Stimulated activated naive CD8-positive, alpha-beta T cell treated with anti-CD3 and anti-CD28 coated beads, Interleukin-15, amount 100 ng/mL, for 72 hours (primary cell): ENCODE data around the gene CAVIN4.
A peak's percentile ranks its signal among the peaks of the same experiment; 100 is the strongest.

ENCODE experiments used
- ATAC-seq: fragments of 150-1000 bp; cut with Tn5 transposase; 2 replicates; pipeline ENCODE4 v1.10.0; 2021; ENCODE audit warnings: mild to moderate bottlenecking, moderate library complexity
- DNase-seq, 2 donors: peaks; one replicate each; pipeline ENCODE4 v3.0.0; 2021 to 2022
- H3K27ac Mint-ChIP-seq, 2 donors: one replicate each; pipeline ENCODE4 v1.8.0; 2022; ENCODE audit warnings: mild to moderate bottlenecking in 2 of 2, mixed read lengths in 2 of 2, moderate library complexity in 2 of 2
- H3K27me3 Mint-ChIP-seq: one replicate; pipeline ENCODE4 v1.8.0; 2022; ENCODE audit warnings: mixed read lengths
- H3K4me1 Mint-ChIP-seq: one replicate; pipeline ENCODE4 v1.8.0; 2022; ENCODE audit warnings: mild to moderate bottlenecking, mixed read lengths
- H3K4me3 Mint-ChIP-seq, 2 donors: one replicate each; pipeline ENCODE4 v1.8.0; 2022; ENCODE audit warnings: mild to moderate bottlenecking in 2 of 2, mixed read lengths in 2 of 2, moderate library complexity in 1 of 2
- H3K9me3 Mint-ChIP-seq, 2 donors: one replicate each; pipeline ENCODE4 v1.8.0; 2022; ENCODE audit warnings: mixed read lengths in 2 of 2

Gene CAVIN4

GRCh38 chr9:100577776-100578448, at the start of gene CAVIN4:
TSS of gene CAVIN4 (plus strand) at chr9:100578079. CDS start at chr9:100578144, 65 bp downstream.
- ATAC-seq = no peak
- no peak for DNase-seq
- Mint-ChIP-seq H3K4me1 (no peaks in the 10 kb centered on the region), H3K4me3 (no peak within 1 kb of the TSS), H3K27me3 (peaks cover 6% of the 10 kb centered on the region), H3K9me3 (no peaks in the 10 kb centered on the region), H3K27ac (no peak within 1 kb of the TSS)

- ATAC-seq (no peak), DNase-seq (no peak)
- Mint-ChIP-seq H3K9me3 (no peaks in the 10 kb centered on the region), H3K4me1 (no peaks in the 10 kb centered on the region), H3K27me3 (no peaks in the 10 kb centered on the region), H3K4me3 (no peak overlapping the region), H3K27ac (no peak overlapping the region)
Measured at GRCh38 chr9:100534401-100534800, 43.5 kb upstream of the CAVIN4 start.

- Mint-ChIP-seq H3K27ac (no peak overlapping the region), H3K4me3 (no peak overlapping the region), H3K27me3 (no peaks in the 10 kb centered on the region), H3K4me1 (no peaks in the 10 kb centered on the region), H3K9me3 (peaks cover 5 to 14% of the 10 kb centered on the region in 2 donors)
- ATAC-seq (no peak), DNase-seq (no peak)
Measured at GRCh38 chr9:100540327-100540726, 37.6 kb upstream of the CAVIN4 start.

GRCh38 chr9:100549048-100549447, 28.8 kb upstream of the CAVIN4 start:
- Mint-ChIP-seq H3K4me1 (no peaks in the 10 kb centered on the region), H3K27ac (no peak overlapping the region), H3K27me3 (no peaks in the 10 kb centered on the region), H3K4me3 (no peak overlapping the region), H3K9me3 (peaks cover 3 to 23% of the 10 kb centered on the region in 2 donors)
- no peak for DNase-seq
- ATAC-seq = no peak

GRCh38 chr9:100554935-100555401, 22.9 kb upstream of the CAVIN4 start:
- Mint-ChIP-seq H3K27ac (peak overlapping the region in 1 of 2 donors; percentile 48), H3K4me3 (no peak overlapping the region), H3K27me3 (no peaks in the 10 kb centered on the region), H3K4me1 (no peaks in the 10 kb centered on the region), H3K9me3 (no peaks in the 10 kb centered on the region)
- DNase-seq = no peak
- ATAC-seq = no peak

- H3K4me1 Mint-ChIP-seq = no peaks in the 10 kb centered on the region
- DNase-seq (no peak), ATAC-seq (no peak)
- H3K27me3 Mint-ChIP-seq = no peaks in the 10 kb centered on the region
- peak overlapping the region in 1 of 2 donors; percentile 48 for H3K27ac Mint-ChIP-seq
- H3K9me3 Mint-ChIP-seq = no peaks in the 10 kb centered on the region
- H3K4me3 Mint-ChIP-seq = no peak overlapping the region
Measured at GRCh38 chr9:100555471-100555870, 22.4 kb upstream of the CAVIN4 start.

GRCh38 chr9:100557053-100557452, 20.8 kb upstream of the CAVIN4 start:
- no peak for DNase-seq
- Mint-ChIP-seq H3K4me1 (no peaks in the 10 kb centered on the region), H3K4me3 (no peak overlapping the region), H3K27me3 (no peaks in the 10 kb centered on the region), H3K9me3 (no peaks in the 10 kb centered on the region), H3K27ac (no peak overlapping the region)
- ATAC-seq = no peak

GRCh38 chr9:100561256-100561655, 16.6 kb upstream of the CAVIN4 start:
- no peak for ATAC-seq
- Mint-ChIP-seq H3K4me3 (no peak overlapping the region), H3K4me1 (no peaks in the 10 kb centered on the region), H3K27ac (no peak overlapping the region), H3K27me3 (no peaks in the 10 kb centered on the region), H3K9me3 (no peaks in the 10 kb centered on the region)
- no peak for DNase-seq

GRCh38 chr9:100567856-100568255, 10.0 kb upstream of the CAVIN4 start:
- H3K9me3 Mint-ChIP-seq = no peaks in the 10 kb centered on the region
- no peak for ATAC-seq
- no peak for DNase-seq
- no peaks in the 10 kb centered on the region for H3K4me1 Mint-ChIP-seq
- no peaks in the 10 kb centered on the region for H3K27me3 Mint-ChIP-seq
- no peak overlapping the region for H3K4me3 Mint-ChIP-seq
- H3K27ac Mint-ChIP-seq = peak overlapping the region in 1 of 2 donors; percentile 47

- no peaks in the 10 kb centered on the region for H3K9me3 Mint-ChIP-seq
- no peak overlapping the region for H3K27ac Mint-ChIP-seq
- no peaks in the 10 kb centered on the region for H3K4me1 Mint-ChIP-seq
- no peak overlapping the region for H3K4me3 Mint-ChIP-seq
- H3K27me3 Mint-ChIP-seq = no peaks in the 10 kb centered on the region
- no peak for DNase-seq
- no peak for ATAC-seq
Measured at GRCh38 chr9:100573655-100574260, 4.1 kb upstream of the CAVIN4 start.

- DNase-seq = no peak
- no peak for ATAC-seq
- Mint-ChIP-seq H3K27me3 (no peaks in the 10 kb centered on the region), H3K4me3 (no peak overlapping the region), H3K27ac (no peak overlapping the region), H3K9me3 (no peaks in the 10 kb centered on the region), H3K4me1 (no peaks in the 10 kb centered on the region)
Measured at GRCh38 chr9:100575006-100575405, 2.9 kb upstream of the CAVIN4 start.

- Mint-ChIP-seq H3K27me3 (no peaks in the 10 kb centered on the region), H3K9me3 (no peaks in the 10 kb centered on the region), H3K4me1 (no peaks in the 10 kb centered on the region), H3K4me3 (no peak overlapping the region), H3K27ac (no peak overlapping the region)
- no peak for ATAC-seq
- DNase-seq = no peak
Measured at GRCh38 chr9:100575765-100576386, 2.0 kb upstream of the CAVIN4 start.

GRCh38 chr9:100578610-100579009, 731 bp downstream of the CAVIN4 start:
- H3K4me3 Mint-ChIP-seq = no peak overlapping the region
- DNase-seq (no peak), ATAC-seq (no peak)
- peaks cover 6% of the 10 kb centered on the region for H3K27me3 Mint-ChIP-seq
- H3K27ac Mint-ChIP-seq = no peak overlapping the region
- H3K4me1 Mint-ChIP-seq = no peaks in the 10 kb centered on the region
- no peaks in the 10 kb centered on the region for H3K9me3 Mint-ChIP-seq

- no peaks in the 10 kb centered on the region for H3K4me1 Mint-ChIP-seq
- peaks cover 6% of the 10 kb centered on the region for H3K27me3 Mint-ChIP-seq
- H3K27ac Mint-ChIP-seq = no peak overlapping the region
- no peak for ATAC-seq
- no peak overlapping the region for H3K4me3 Mint-ChIP-seq
- H3K9me3 Mint-ChIP-seq = no peaks in the 10 kb centered on the region
- DNase-seq = no peak
Measured at GRCh38 chr9:100579665-100580064, 1.8 kb downstream of the CAVIN4 start.

GRCh38 chr9:100580257-100580656, 2.4 kb downstream of the CAVIN4 start:
- DNase-seq (no peak), ATAC-seq (no peak)
- H3K4me1 Mint-ChIP-seq = no peaks in the 10 kb centered on the region
- no peaks in the 10 kb centered on the region for H3K9me3 Mint-ChIP-seq
- H3K27ac Mint-ChIP-seq = no peak overlapping the region
- H3K4me3 Mint-ChIP-seq = no peak overlapping the region
- peaks cover 6% of the 10 kb centered on the region for H3K27me3 Mint-ChIP-seq

GRCh38 chr9:100581081-100581480, 3.2 kb downstream of the CAVIN4 start:
- ATAC-seq = no peak
- DNase-seq = no peak
- Mint-ChIP-seq H3K4me1 (no peaks in the 10 kb centered on the region), H3K9me3 (no peaks in the 10 kb centered on the region), H3K27me3 (peaks cover 6% of the 10 kb centered on the region), H3K27ac (no peak overlapping the region), H3K4me3 (no peak overlapping the region)
